H1 (cell line): ENCODE data around the gene ERLEC1. TPM values are rescaled to one million over a fixed set of nuclear protein-coding genes. Genes with fewer than 3 reads are reported as not detected.

ENCODE experiments used
- HDAC2 ChIP-seq, 2 experiments: fragments of 300-600 bp in 1 of 2; sonication (generic) in 1 of 2; IDR thresholded peaks; 2 replicates each; pipeline ENCODE4 v1.6.1; 2011 to 2012; ENCODE audit warnings: low read depth in 2 of 2, low read length in 2 of 2, mild to moderate bottlenecking in 2 of 2, moderate library complexity in 2 of 2, borderline replicate concordance in 1 of 2, inconsistent platforms in 1 of 2
- NRF1 ChIP-seq: IDR thresholded peaks from 2 replicates; pipeline ENCODE4 v1.6.1; 2011; ENCODE audit warnings: mild to moderate bottlenecking, low read depth, low read length, improper control_type of control experiment
- RBBP5 ChIP-seq: IDR thresholded peaks from 2 replicates; pipeline ENCODE4 v1.7.1; 2012; ENCODE audit warnings: low read depth, mild to moderate bottlenecking, inconsistent platforms, low read length, moderate library complexity, borderline replicate concordance
- TAF1 ChIP-seq: IDR thresholded peaks from 2 replicates; pipeline ENCODE4 v1.6.1; 2011; ENCODE audit warnings: mild to moderate bottlenecking, low read depth, low read length
- TAF7 ChIP-seq: optimal IDR thresholded peaks from 2 replicates; pipeline ENCODE3; 2011; ENCODE audit warnings: low read depth, mild to moderate bottlenecking, inconsistent platforms, low read length, moderate library complexity, borderline replicate concordance
- polyA plus RNA-seq, 7 experiments: library from polyadenylated mRNA; depleted of rRNA in 3 of 7; stranded (reverse) in 5 of 7; unstranded in 2 of 7; fragments of >200 nt in 5 of 7; fragments of 200-250 nt in 2 of 7; gene quantifications; 1 replicate in 5 of 7; 2 replicates in 1 of 7; 4 replicates in 1 of 7; pipeline versions ENCODE4 v1.2.1 to v1.2.3, GENCODE V29; 2011 to 2013; ENCODE audit warnings: missing spikeins in 2 of 7, mixed read lengths in 2 of 7
- total RNA-seq: library from RNA; stranded (reverse); fragmentation: NEBNext Ultra II Directional; extraction: Animal tissue kit (Norgen Biotek cat#: 25700); gene quantifications from 2 replicates; pipeline ENCODE4 v1.2.1, GENCODE V29; 2021

ERLEC1 gene
- total and polyA plus RNA-seq, 2 of the 8 experiments (the other 6 are each of a cell fraction or from before 2014, with no cell fraction given): 12.9 to 26.7 TPM

GRCh38 chr2:53752385-53752784 is 34.5 kb upstream of the ERLEC1 start (continued):
- no peak for TF ChIP-seq HDAC2 (IDR thresholded peaks at IDR 0.05; ENCODE audit: borderline replicate concordance in 1 of 2, low read depth in 2 of 2, low read length in 2 of 2)
- TF ChIP-seq TAF7: no peak
- no peak for TF ChIP-seq RBBP5
- no peak for TF ChIP-seq TAF1
- TF ChIP-seq NRF1: no peak
